CD4-positive, alpha-beta memory T cell (primary cell): ENCODE measurements around the gene SGSM2. TPM values are rescaled to one million over a fixed set of nuclear protein-coding genes. Genes with fewer than 3 reads are reported as not detected.
A peak's percentile ranks its signal among the peaks of the same experiment; 100 is the strongest.

ENCODE experiments used
- CTCF ChIA-PET: fragments of 350-600 bp; sonication (Branson Sonifier 250); formaldehyde crosslinking; loops from one replicate; lab custom pipeline; 2021; ENCODE audit warnings: inconsistent platforms; ENCODE audit not compliant: partially characterized antibody; lab: Charles Lee
- POLR2A ChIA-PET: fragments of 350-600 bp; sonication (Branson Sonifier 250); formaldehyde crosslinking; loops from one replicate; lab custom pipeline; 2021; ENCODE audit not compliant: partially characterized antibody; lab: Charles Lee
- DNase-seq, 5 donors: peaks; one replicate each; pipeline versions ENCODE4 v3.0.0 to v3.0.0-alpha.2; 2020 to 2022; ENCODE audit warnings: mixed read lengths in 1 of 5
- H3K27ac ChIP-seq: one replicate; pipeline ENCODE4 v1.7.0; 2013; ENCODE audit warnings: low read depth, low read length
- H3K27me3 ChIP-seq: 2 replicates; pipeline ENCODE4 v1.7.0; 2013; ENCODE audit warnings: mild to moderate bottlenecking, low read length, moderate library complexity; ENCODE audit not compliant: insufficient read depth
- H3K36me3 ChIP-seq: 2 replicates; pipeline ENCODE4 v1.7.0; 2013; ENCODE audit warnings: mild to moderate bottlenecking, low read length, moderate library complexity; ENCODE audit not compliant: insufficient read depth
- H3K4me1 ChIP-seq: 2 replicates; pipeline ENCODE4 v1.7.0; 2013; ENCODE audit warnings: mild to moderate bottlenecking, low read length, moderate library complexity; ENCODE audit not compliant: insufficient read depth
- H3K4me3 ChIP-seq, 2 donors: one replicate each; pipeline ENCODE4 v1.7.0; 2013; ENCODE audit warnings: low read length in 2 of 2, mild to moderate bottlenecking in 1 of 2
- H3K9me3 ChIP-seq, 2 donors: one replicate each; pipeline ENCODE4 v1.7.0; 2013; ENCODE audit warnings: low read length in 2 of 2, control low read depth in 1 of 2; ENCODE audit not compliant: control insufficient read depth in 1 of 2
- H3K27ac Mint-ChIP-seq, 7 donors: one replicate each; pipeline ENCODE4 v1.8.0; 2020 to 2021; ENCODE audit warnings: mixed read lengths in 7 of 7, mild to moderate bottlenecking in 6 of 7, inconsistent platforms in 3 of 7, moderate library complexity in 3 of 7
- H3K27me3 Mint-ChIP-seq, 2 donors: one replicate each; pipeline ENCODE4 v1.8.0; 2020 to 2021; ENCODE audit warnings: mixed read lengths in 2 of 2
- H3K36me3 Mint-ChIP-seq, 2 donors: one replicate each; pipeline ENCODE4 v1.8.0; 2020 to 2021; ENCODE audit warnings: mixed read lengths in 2 of 2, inconsistent platforms in 1 of 2, mild to moderate bottlenecking in 1 of 2
- H3K4me1 Mint-ChIP-seq, 4 donors: one replicate each; pipeline ENCODE4 v1.8.0; 2020 to 2021; ENCODE audit warnings: mixed read lengths in 4 of 4, mild to moderate bottlenecking in 1 of 4
- H3K4me3 Mint-ChIP-seq, 8 donors: one replicate each; pipeline ENCODE4 v1.8.0; 2020 to 2021; ENCODE audit warnings: mixed read lengths in 8 of 8, mild to moderate bottlenecking in 7 of 8, moderate library complexity in 6 of 8, inconsistent platforms in 3 of 8
- H3K9me3 Mint-ChIP-seq, 8 donors: one replicate each; pipeline ENCODE4 v1.8.0; 2020 to 2021; ENCODE audit warnings: mixed read lengths in 8 of 8, mild to moderate bottlenecking in 5 of 8, inconsistent platforms in 3 of 8, moderate library complexity in 1 of 8
- intact Hi-C: fragments of 100-400 bp; cut with micrococcal nuclease; formaldehyde crosslinking; loops from one replicate; pipeline ENCODE4 v1.15.1; 2023
- polyA plus RNA-seq, 2 donors: library from polyadenylated mRNA; unstranded; fragments of 300-500 nt; fragmentation: Illumina TruSeq; gene quantifications; one replicate each; pipeline ENCODE4 v1.2.3, GENCODE V29; 2021
- total RNA-seq, 2 experiments: library from RNA; stranded (reverse); gene quantifications; one replicate each; pipeline ENCODE4 v1.2.3, GENCODE V29; 2021

SGSM2 gene
- total and polyA plus RNA-seq, 4 experiments from 2014 or later: 6.2 to 137 (median 74.2) TPM

GRCh38 chr17:2402544-2402943, 65.2 kb downstream of the SGSM2 start:
- peak overlapping the region in 1 of 2 donors; percentile 58 for H3K4me3 ChIP-seq
- DNase-seq: peak in 1 of 5 donors; percentile 38
- CTCF ChIA-PET: interaction anchor here (2.0 to 3.8 kb wide), 3 partner anchors 14 to 20 kb away, joined by 15 to 30 read pairs (median 20); no protein-coding TSS in a partner anchor

GRCh38 chr17:2403044-2403443, 65.7 kb downstream of the SGSM2 start:
- Mint-ChIP-seq H3K27ac (peak overlapping the region in 4 of 7 donors; percentile 81 to 100 (median 90)), H3K27me3 (peaks cover 0 to 8% of the 10 kb centered on the region in 2 donors), H3K4me1 (peaks cover 11 to 43% (median 27%) of the 10 kb centered on the region in 4 donors), H3K36me3 (peaks cover 6 to 17% of the 10 kb centered on the region in 2 donors), H3K4me3 (peak overlapping the region; percentile 78 to 88 (median 84)), H3K9me3 (peaks cover 0 to 7% (median 0%) of the 10 kb centered on the region in 8 donors)
- H3K4me3 ChIP-seq: no peak overlapping the region
- CTCF ChIA-PET: interaction anchor here (0.6 to 3.5 kb wide), 3 partner anchors 13 to 151 kb away, joined by 3 to 20 read pairs (median 15); no protein-coding TSS in a partner anchor
- no peaks in the 10 kb centered on the region for H3K9me3 ChIP-seq
- no peaks in the 10 kb centered on the region for H3K36me3 ChIP-seq
- H3K27me3 ChIP-seq: no peaks in the 10 kb centered on the region
- DNase-seq: no peak
- POLR2A ChIA-PET: interaction anchor here (2.2 to 7.2 kb wide), 4 partner anchors 11 to 378 kb away, joined by 6 to 146 read pairs (median 34); partner anchors contain the start of gene RTN4RL1
- H3K27ac ChIP-seq: no peak overlapping the region
- intact Hi-C loops: no loop called here
- H3K4me1 ChIP-seq: peaks cover 22% of the 10 kb centered on the region

More at GRCh38 chr17:2402544-2402943, 65.2 kb downstream of the SGSM2 start:
- Histone ChIP-seq H3K27me3 (no peaks in the 10 kb centered on the region), H3K36me3 (no peaks in the 10 kb centered on the region), H3K4me1 (peaks cover 27% of the 10 kb centered on the region), H3K9me3 (no peaks in the 10 kb centered on the region), H3K27ac (peak overlapping the region; percentile 95)
- Mint-ChIP-seq H3K4me3 (peak overlapping the region; percentile 78 to 88 (median 84)), H3K27ac (peak overlapping the region; percentile 81 to 100 (median 90)), H3K4me1 (peaks cover 16 to 48% (median 31%) of the 10 kb centered on the region in 4 donors), H3K27me3 (peaks cover 0 to 8% of the 10 kb centered on the region in 2 donors), H3K36me3 (peaks cover 6 to 17% of the 10 kb centered on the region in 2 donors), H3K9me3 (peaks cover 0 to 7% (median 0%) of the 10 kb centered on the region in 8 donors)
- intact Hi-C loops: no loop called here
- POLR2A ChIA-PET: interaction anchor here (1.5 to 7.2 kb wide), 6 partner anchors 11 to 377 kb away, joined by 6 to 146 read pairs (median 20); partner anchors contain the start of genes RTN4RL1, SGSM2, SMG6 and SRR

- Histone ChIP-seq H3K9me3 (no peaks in the 10 kb centered on the region), H3K27me3 (no peaks in the 10 kb centered on the region), H3K4me1 (peaks cover 8% of the 10 kb centered on the region), H3K27ac (no peak overlapping the region), H3K4me3 (no peak overlapping the region), H3K36me3 (no peaks in the 10 kb centered on the region)
- H3K27ac Mint-ChIP-seq: peak overlapping the region in 2 of 7 donors; percentile 32 to 44
- no peak overlapping the region for H3K4me3 Mint-ChIP-seq
- no peak for DNase-seq
- CTCF ChIA-PET: interaction anchor here (1.0 kb wide), 1 partner anchor 23 kb away, joined by 3 read pairs; no protein-coding TSS in a partner anchor
- intact Hi-C loops: no loop called here
- H3K27me3 Mint-ChIP-seq: peaks cover 0 to 6% of the 10 kb centered on the region in 2 donors
- H3K4me1 Mint-ChIP-seq: peaks cover 4 to 23% (median 14%) of the 10 kb centered on the region in 4 donors
- H3K36me3 Mint-ChIP-seq: peaks cover 6 to 10% of the 10 kb centered on the region in 2 donors
- H3K9me3 Mint-ChIP-seq: peaks cover 0 to 3% (median 0%) of the 10 kb centered on the region in 8 donors
- POLR2A ChIA-PET: no interaction called here
These were observed 68.1 kb downstream of the SGSM2 start for GRCh38 chr17:2405247-2405926.

- Histone ChIP-seq H3K27me3 (no peaks in the 10 kb centered on the region), H3K27ac (no peak overlapping the region), H3K9me3 (no peaks in the 10 kb centered on the region), H3K4me3 (no peak overlapping the region), H3K4me1 (peaks cover 8% of the 10 kb centered on the region), H3K36me3 (no peaks in the 10 kb centered on the region)
- Mint-ChIP-seq H3K27me3 (peaks cover 0 to 5% of the 10 kb centered on the region in 2 donors), H3K4me1 (peaks cover 4 to 23% (median 12%) of the 10 kb centered on the region in 4 donors), H3K27ac (peak overlapping the region in 3 of 7 donors; percentile 17 to 69 (median 57)), H3K9me3 (peaks cover 0 to 3% (median 0%) of the 10 kb centered on the region in 8 donors), H3K4me3 (peak overlapping the region in 1 of 8 donors; percentile 39), H3K36me3 (peaks cover 6 to 12% of the 10 kb centered on the region in 2 donors)
- ChIA-PET CTCF (interaction anchor here (2.7 to 3.3 kb wide), 2 partner anchors 10 to 24 kb away, joined by 17 to 23 read pairs; no protein-coding TSS in a partner anchor), POLR2A (interaction anchor here (0.6 kb wide), 1 partner anchor 142 kb away, joined by 6 read pairs; no protein-coding TSS in a partner anchor)
- intact Hi-C loops: no loop called here
- DNase-seq: no peak
These were observed 69.1 kb downstream of the SGSM2 start for GRCh38 chr17:2406271-2406902.

GRCh38 chr17:2406903-2407790, 69.8 kb downstream of the SGSM2 start:
- POLR2A ChIA-PET: interaction anchor here (0.6 to 2.1 kb wide), 2 partner anchors 15 to 142 kb away, joined by 6 to 9 read pairs; no protein-coding TSS in a partner anchor
- CTCF ChIA-PET: interaction anchor here (2.7 to 3.3 kb wide), 2 partner anchors 9 to 24 kb away, joined by 17 to 23 read pairs; no protein-coding TSS in a partner anchor
- H3K27me3 Mint-ChIP-seq: no peaks in the 10 kb centered on the region

GRCh38 chr17:2410951-2411350, 73.7 kb downstream of the SGSM2 start:
- Histone ChIP-seq H3K27ac (no peak overlapping the region), H3K9me3 (no peaks in the 10 kb centered on the region), H3K27me3 (no peaks in the 10 kb centered on the region), H3K4me1 (no peaks in the 10 kb centered on the region), H3K4me3 (no peak overlapping the region), H3K36me3 (peaks cover 10% of the 10 kb centered on the region)
- no peak for DNase-seq
- intact Hi-C loops: no loop called here
- Mint-ChIP-seq H3K36me3 (peaks cover 6 to 12% of the 10 kb centered on the region in 2 donors), H3K9me3 (no peaks in the 10 kb centered on the region), H3K27me3 (no peaks in the 10 kb centered on the region), H3K27ac (peak overlapping the region in 4 of 7 donors; percentile 31 to 82 (median 46)), H3K4me3 (no peak overlapping the region), H3K4me1 (peaks cover 0 to 6% (median 2%) of the 10 kb centered on the region in 4 donors)
- ChIA-PET POLR2A (interaction anchor here (2.2 to 3.0 kb wide), 3 partner anchors 9 to 29 kb away, joined by 7 to 13 read pairs (median 9); no protein-coding TSS in a partner anchor), CTCF (interaction anchor here (12.8 kb wide), 1 partner anchor 29 kb away, joined by 558 read pairs; no protein-coding TSS in a partner anchor)

More at GRCh38 chr17:2406903-2407790, 69.8 kb downstream of the SGSM2 start:
- DNase-seq: no peak
- Histone ChIP-seq H3K4me3 (no peak overlapping the region), H3K27me3 (no peaks in the 10 kb centered on the region), H3K9me3 (no peaks in the 10 kb centered on the region), H3K27ac (no peak overlapping the region), H3K4me1 (peaks cover 8% of the 10 kb centered on the region), H3K36me3 (no peaks in the 10 kb centered on the region)
- H3K27ac Mint-ChIP-seq: peak overlapping the region in 5 of 7 donors; percentile 57 to 74 (median 68)
- H3K36me3 Mint-ChIP-seq: peaks cover 6 to 8% of the 10 kb centered on the region in 2 donors
- peaks cover 4 to 20% (median 9%) of the 10 kb centered on the region in 4 donors for H3K4me1 Mint-ChIP-seq
- H3K4me3 Mint-ChIP-seq: no peak overlapping the region
- H3K9me3 Mint-ChIP-seq: no peaks in the 10 kb centered on the region
- intact Hi-C loops: no loop called here
